Activated CD4-positive, alpha-beta T cell treated with anti-CD3 and anti-CD28 coated beads, Interleukin-2, amount 10 ng/mL, durations not matched to agents 7 days and 5 days (primary cell): ENCODE measurements around the gene S100A5. TPM values are rescaled to one million over a fixed set of nuclear protein-coding genes. Genes with fewer than 3 reads are reported as not detected.

ENCODE experiments used
- CTCF ChIA-PET: fragments of 350-600 bp; sonication (Branson Sonifier 250); formaldehyde crosslinking; loops from one replicate; lab custom pipeline; 2021; ENCODE audit warnings: antibody characterized with exemption; lab: Charles Lee
- POLR2A ChIA-PET: fragments of 350-600 bp; sonication (Branson Sonifier 250); formaldehyde crosslinking; loops from one replicate; lab custom pipeline; 2021; ENCODE audit warnings: antibody characterized with exemption; lab: Charles Lee
- DNase-seq: peaks from one replicate; pipeline ENCODE4 v3.0.0-alpha.2; 2020
- H3K27ac Mint-ChIP-seq: one replicate; pipeline ENCODE4 v1.8.0; 2021; ENCODE audit warnings: mild to moderate bottlenecking, moderate library complexity, mixed read lengths
- H3K27me3 Mint-ChIP-seq: one replicate; pipeline ENCODE4 v1.8.0; 2021; ENCODE audit warnings: mixed read lengths
- H3K36me3 Mint-ChIP-seq: one replicate; pipeline ENCODE4 v1.8.0; 2021; ENCODE audit warnings: low read depth, mixed read lengths
- H3K4me1 Mint-ChIP-seq: one replicate; pipeline ENCODE4 v1.8.0; 2021; ENCODE audit warnings: mixed read lengths
- H3K4me3 Mint-ChIP-seq: one replicate; pipeline ENCODE4 v1.8.0; 2021; ENCODE audit warnings: mild to moderate bottlenecking, moderate library complexity, mixed read lengths
- H3K9me3 Mint-ChIP-seq: one replicate; pipeline ENCODE4 v1.8.0; 2021; ENCODE audit warnings: mixed read lengths
- total RNA-seq, 2 experiments: library from RNA; stranded (reverse); gene quantifications; one replicate each; pipeline ENCODE4 v1.2.3, GENCODE V29; 2021

The S100A5 gene
- total RNA-seq, 2 experiments from 2014 or later = 3.0 to 3.8 TPM

DNA sequence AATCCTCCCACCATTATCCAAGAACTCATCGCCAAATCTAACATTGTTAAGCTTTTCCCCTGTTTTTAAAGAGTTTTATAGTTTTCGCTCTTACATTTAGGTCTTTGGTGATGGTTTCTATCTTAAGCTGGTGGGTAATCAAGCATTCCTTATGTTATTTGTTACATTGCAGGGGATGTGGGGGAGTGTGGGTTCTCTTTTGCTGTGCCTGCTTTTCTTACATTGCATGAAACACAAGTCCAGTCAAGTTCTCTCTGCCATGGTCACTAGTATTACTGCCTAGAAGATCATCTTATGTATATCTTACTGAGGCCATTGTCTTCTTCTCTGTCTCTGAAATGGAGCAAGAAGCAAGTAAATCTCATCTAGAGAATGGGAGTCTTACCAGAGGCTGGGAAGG is 53.0 kb downstream of the S100A5 start:
- no peak overlapping the region for H3K27ac Mint-ChIP-seq
- H3K9me3 Mint-ChIP-seq = no peaks in the 10 kb centered on the region
- no peak overlapping the region for H3K4me3 Mint-ChIP-seq
- H3K4me1 Mint-ChIP-seq = no peaks in the 10 kb centered on the region
- ChIA-PET POLR2A (no interaction called here), CTCF (interaction anchor here (1.1 kb wide), 1 partner anchor 22 kb away, joined by 3 read pairs; no protein-coding TSS in a partner anchor)
- no peak for DNase-seq
- H3K27me3 Mint-ChIP-seq = peaks cover 19% of the 10 kb centered on the region
- no peaks in the 10 kb centered on the region for H3K36me3 Mint-ChIP-seq

Other genes with a start within 250 kb of the S100A5 start
- gene PGLYRP3, start 228.0 kb downstream of the S100A5 start, total RNA-seq = not detected
- not detected for gene PGLYRP4, start 192.1 kb downstream of the S100A5 start, total RNA-seq
- under 1 TPM in 1 of 2 experiments, not detected in 1; 0.77 TPM for gene S100A9, start 183.1 kb downstream of the S100A5 start, total RNA-seq
- not detected for gene S100A12, start 165.3 kb downstream of the S100A5 start, total RNA-seq
- gene S100A8, start 149.9 kb downstream of the S100A5 start, total RNA-seq = not detected
- gene S100A7A, start 124.4 kb downstream of the S100A5 start, total RNA-seq = not detected
- not detected for gene S100A7, start 80.3 kb downstream of the S100A5 start, total RNA-seq
- 100 to 1,000 TPM; 444 to 557 TPM for gene S100A6, start 4.9 kb downstream of the S100A5 start, total RNA-seq
- 100 to 1,000 TPM; 678 to 905 TPM for gene S100A4, start 4.9 kb upstream of the S100A5 start, total RNA-seq
- gene S100A3, start 8.3 kb upstream of the S100A5 start, total RNA-seq = not detected
- gene S100A2, start 24.9 kb upstream of the S100A5 start, total RNA-seq = 1 to 10 TPM in 1 of 2 experiments, under 1 TPM in 1; 0.50 to 1.8 TPM
- not detected for gene S100A16, start 72.2 kb upstream of the S100A5 start, total RNA-seq
- not detected for gene S100A14, start 75.4 kb upstream of the S100A5 start, total RNA-seq
- 1 to 10 TPM; 3.9 to 4.2 TPM for gene S100A13, start 86.6 kb upstream of the S100A5 start, total RNA-seq
- not detected for gene S100A1, start 87.5 kb upstream of the S100A5 start, total RNA-seq
- gene CHTOP, start 93.1 kb upstream of the S100A5 start, total RNA-seq = 10 to 100 TPM; 96.1 to 98.3 TPM
- 10 to 100 TPM; 36.1 to 39.6 TPM for gene SNAPIN, start 117.8 kb upstream of the S100A5 start, total RNA-seq
- 100 to 1,000 TPM; 192 to 223 TPM for gene ILF2, start 130.1 kb upstream of the S100A5 start, total RNA-seq
- not detected for gene NPR1, start 137.8 kb upstream of the S100A5 start, total RNA-seq
- 10 to 100 TPM; 62.9 to 64.8 TPM for gene INTS3, start 187.1 kb upstream of the S100A5 start, total RNA-seq
- 10 to 100 TPM; 22.2 to 22.9 TPM for gene SLC27A3, start 234.5 kb upstream of the S100A5 start, total RNA-seq